ENCODE data around the gene AFTPH.

Gene AFTPH

DNA sequence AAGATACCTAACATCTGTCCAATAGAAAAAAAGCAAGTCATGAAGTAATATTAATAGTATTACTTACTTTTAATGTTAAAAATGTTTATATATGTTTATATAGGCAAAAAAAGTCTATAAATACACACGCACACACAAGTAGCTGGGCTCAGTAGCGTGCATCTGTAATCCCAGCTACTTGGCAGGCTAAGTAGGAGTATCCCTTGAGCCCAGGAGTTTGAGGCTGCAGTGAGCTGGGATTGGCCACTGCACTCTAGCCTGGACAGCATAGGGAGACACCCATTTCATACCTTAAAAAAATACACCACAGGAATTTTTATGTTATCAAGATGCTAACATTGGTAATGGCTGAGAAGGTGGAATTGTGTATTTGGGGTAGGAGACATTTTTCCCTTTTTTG, 17.4 kb upstream of the AFTPH start:
- H3K4me3 ChIP-seq (ENCODE audit: low read depth, low read length): no peak overlapping the region
- no peak for DNase-seq (ENCODE audit: low read depth)
- TF ChIP-seq, protein P1, sequence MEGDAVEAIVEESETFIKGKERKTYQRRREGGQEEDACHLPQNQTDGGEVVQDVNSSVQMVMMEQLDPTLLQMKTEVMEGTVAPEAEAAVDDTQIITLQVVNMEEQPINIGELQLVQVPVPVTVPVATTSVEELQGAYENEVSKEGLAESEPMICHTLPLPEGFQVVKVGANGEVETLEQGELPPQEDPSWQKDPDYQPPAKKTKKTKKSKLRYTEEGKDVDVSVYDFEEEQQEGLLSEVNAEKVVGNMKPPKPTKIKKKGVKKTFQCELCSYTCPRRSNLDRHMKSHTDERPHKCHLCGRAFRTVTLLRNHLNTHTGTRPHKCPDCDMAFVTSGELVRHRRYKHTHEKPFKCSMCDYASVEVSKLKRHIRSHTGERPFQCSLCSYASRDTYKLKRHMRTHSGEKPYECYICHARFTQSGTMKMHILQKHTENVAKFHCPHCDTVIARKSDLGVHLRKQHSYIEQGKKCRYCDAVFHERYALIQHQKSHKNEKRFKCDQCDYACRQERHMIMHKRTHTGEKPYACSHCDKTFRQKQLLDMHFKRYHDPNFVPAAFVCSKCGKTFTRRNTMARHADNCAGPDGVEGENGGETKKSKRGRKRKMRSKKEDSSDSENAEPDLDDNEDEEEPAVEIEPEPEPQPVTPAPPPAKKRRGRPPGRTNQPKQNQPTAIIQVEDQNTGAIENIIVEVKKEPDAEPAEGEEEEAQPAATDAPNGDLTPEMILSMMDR (IDR thresholded peaks at IDR 0.05; ENCODE audit: control insufficient read depth, extremely low read depth, insufficient read depth): no peak

DNA sequence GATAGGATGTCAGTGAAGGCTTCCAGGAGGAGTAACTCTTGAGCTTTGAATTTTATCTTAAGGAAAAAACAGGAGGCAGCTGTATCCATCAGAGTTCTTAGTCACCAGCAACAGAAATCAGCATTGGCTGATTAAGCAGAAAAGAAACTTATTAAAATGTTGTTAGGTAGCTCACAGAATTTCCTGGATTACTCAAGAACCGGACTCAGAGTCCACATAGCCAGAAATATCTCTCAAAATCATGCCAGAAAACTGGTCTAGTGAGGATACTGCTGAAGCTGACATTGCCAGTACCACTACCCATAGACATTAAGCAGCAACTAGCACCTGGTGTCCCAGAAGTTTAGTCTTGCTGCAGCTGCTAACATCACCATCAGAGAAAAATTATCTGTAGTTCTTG, 10.1 kb upstream of the AFTPH start:
- TF ChIP-seq, protein P1 (IDR thresholded peaks at IDR 0.05; ENCODE audit: control insufficient read depth, extremely low read depth, insufficient read depth): no peak
- no peak for DNase-seq (ENCODE audit: low read depth)
- H3K4me3 ChIP-seq (ENCODE audit: low read depth, low read length): no peak overlapping the region

DNA sequence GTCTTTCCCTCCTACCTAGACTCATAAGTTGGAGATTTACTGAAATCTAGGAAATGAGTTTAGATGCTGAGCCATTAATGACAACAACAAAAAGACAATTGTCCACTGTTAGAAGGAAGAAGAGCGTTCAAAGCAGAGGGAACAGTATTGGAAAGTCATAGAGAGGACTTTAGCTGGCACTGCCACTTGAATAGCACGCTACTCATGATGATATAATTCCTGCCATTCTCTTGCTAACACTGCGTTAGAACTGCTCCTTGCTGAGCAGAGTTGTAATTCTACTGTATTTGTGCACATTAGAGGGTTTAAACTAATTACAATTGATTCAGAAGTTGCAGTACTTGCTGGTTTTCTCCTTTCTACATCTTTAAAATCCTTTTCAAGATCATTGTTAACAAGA, 9.0 kb upstream of the AFTPH start:
- DNase-seq (ENCODE audit: low read depth): no peak
- TF ChIP-seq, protein P1 (IDR thresholded peaks at IDR 0.05; ENCODE audit: control insufficient read depth, extremely low read depth, insufficient read depth): no peak
- no peak overlapping the region for H3K4me3 ChIP-seq (ENCODE audit: low read depth, low read length)

DNA sequence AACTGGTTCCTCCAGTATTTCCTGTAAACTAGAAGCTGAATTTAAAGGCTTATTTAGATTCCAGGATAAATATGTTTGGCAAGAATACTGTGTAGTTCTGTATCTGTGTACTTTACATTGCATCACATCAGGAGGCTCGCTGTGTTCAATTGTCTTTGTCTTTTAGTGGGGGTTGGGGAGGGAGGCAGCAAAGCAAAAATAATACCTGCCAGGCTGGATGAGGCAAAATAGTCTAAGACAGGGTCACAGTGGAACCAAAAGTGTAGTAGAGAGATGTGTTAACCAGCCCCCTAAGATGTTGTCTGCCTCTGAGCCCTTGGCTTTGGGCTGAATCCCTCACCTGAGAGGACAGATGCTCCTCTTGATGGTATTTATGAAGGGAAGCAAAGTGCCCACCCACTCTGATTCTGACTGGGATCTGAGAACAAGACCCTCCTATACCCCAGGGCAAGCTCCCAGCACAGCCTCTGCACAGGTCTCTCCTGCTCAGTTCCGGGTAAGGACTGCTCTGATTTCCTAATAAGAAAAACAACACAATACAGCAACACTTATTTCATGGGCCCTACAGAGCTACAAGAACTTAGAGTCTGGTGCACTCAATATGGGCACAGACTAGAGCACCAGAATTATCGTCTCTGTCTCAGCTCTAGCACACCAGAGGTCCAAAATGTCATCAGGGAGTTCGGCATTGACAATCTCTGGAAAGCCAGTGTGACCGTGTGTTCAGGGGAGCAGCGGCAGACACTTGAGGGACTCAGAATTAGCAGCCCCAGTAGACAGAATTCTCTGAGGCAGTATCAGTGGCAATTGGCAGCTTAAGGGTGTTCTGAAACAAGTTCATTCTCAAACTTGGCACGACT, 7.2 kb upstream of the AFTPH start:
- H3K4me3 ChIP-seq (ENCODE audit: low read depth, low read length): no peak overlapping the region
- peak; percentile 91 for DNase-seq (ENCODE audit: low read depth)
- TF ChIP-seq, protein P1 (IDR thresholded peaks at IDR 0.05; ENCODE audit: control insufficient read depth, extremely low read depth, insufficient read depth): no peak

DNA sequence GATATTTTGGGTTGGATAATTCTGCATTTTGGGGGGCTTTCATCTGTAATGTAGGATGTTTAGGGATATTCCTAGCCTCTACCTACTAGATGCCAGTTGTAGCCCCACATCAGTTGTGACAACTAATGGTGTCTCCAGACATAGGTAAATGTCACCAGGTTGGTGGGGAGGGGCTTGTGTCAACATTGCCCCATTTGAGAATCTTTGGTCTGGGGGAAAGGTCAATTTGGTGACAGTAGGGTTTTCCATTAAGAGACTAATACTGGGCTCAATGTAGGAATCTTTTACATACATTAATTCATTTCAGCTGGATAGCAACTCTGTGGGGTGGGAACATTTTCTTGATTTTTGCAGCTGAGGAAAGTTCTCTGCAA, 6.6 kb upstream of the AFTPH start:
- TF ChIP-seq, protein P1 (IDR thresholded peaks at IDR 0.05; ENCODE audit: control insufficient read depth, extremely low read depth, insufficient read depth): no peak
- no peak for DNase-seq (ENCODE audit: low read depth)
- H3K4me3 ChIP-seq (ENCODE audit: low read depth, low read length): no peak overlapping the region

DNA sequence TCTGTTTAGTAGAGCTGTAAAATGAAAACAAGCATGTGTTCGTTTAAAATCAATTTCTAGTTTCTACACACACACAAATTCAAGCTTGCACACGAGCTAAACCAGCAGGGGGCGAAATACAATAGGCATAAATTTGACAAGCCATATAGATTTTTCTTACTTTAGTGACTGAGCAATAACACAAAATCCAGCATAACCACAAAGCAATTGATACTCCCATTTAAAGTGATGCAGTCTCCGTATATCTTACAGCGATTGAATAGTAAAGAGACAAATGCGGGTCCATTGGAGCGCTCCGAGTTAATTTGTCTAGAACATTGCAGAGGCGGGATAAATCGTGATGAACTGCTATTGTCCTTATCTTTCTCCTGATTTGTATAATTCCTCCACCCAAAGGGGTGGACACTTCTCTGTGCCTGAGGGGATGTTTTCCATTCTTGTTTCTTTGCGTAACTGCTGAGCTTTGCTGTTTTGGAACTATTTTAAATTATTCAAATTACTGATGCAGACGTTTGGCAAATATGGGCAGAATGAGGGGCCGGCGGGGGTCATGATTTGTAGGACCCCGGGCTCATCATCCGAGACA, 1.2 kb upstream of the AFTPH start:
- H3K4me3 ChIP-seq (ENCODE audit: low read depth, low read length): peak overlapping the region; percentile 62
- TF ChIP-seq, protein P1 (IDR thresholded peaks at IDR 0.05; ENCODE audit: control insufficient read depth, extremely low read depth, insufficient read depth): peak; percentile 54
- DNase-seq (ENCODE audit: low read depth): peak; percentile 46
